OCI-LY1 (cell line): ENCODE results near the gene DNAJC30.

Experiments
- H2AFZ ChIP-seq: fragments of 200-600 bp; sonication (generic), shearing (Covaris generic); 2 replicates; pipeline ENCODE4 v1.6.0; 2014; ENCODE audit warnings: antibody characterized with exemption, mild to moderate bottlenecking, low read length
- H3F3A ChIP-seq: fragments of 200-600 bp; sonication (generic), shearing (Covaris generic); 2 replicates; pipeline ENCODE4 v1.6.0; 2014; ENCODE audit warnings: mild to moderate bottlenecking, antibody characterized with exemption, low read length, moderate library complexity; ENCODE audit not compliant: insufficient read depth
- H3K27ac ChIP-seq: fragments of 200-600 bp; sonication (generic); 2 replicates; pipeline ENCODE4 v1.5.1; 2014; ENCODE audit warnings: low read length, mixed run types, mild to moderate bottlenecking, low read depth; ENCODE audit not compliant: poor library complexity, severe bottlenecking
- H3K27me3 ChIP-seq: fragments of 200-600 bp; sonication (generic); 2 replicates; pipeline ENCODE4 v1.6.0; 2014; ENCODE audit warnings: antibody characterized with exemption, mild to moderate bottlenecking, low read length, moderate library complexity; ENCODE audit not compliant: insufficient read depth
- H3K36me3 ChIP-seq: fragments of 200-600 bp; sonication (generic); 2 replicates; pipeline ENCODE4 v1.6.1; 2014; ENCODE audit warnings: mild to moderate bottlenecking, antibody characterized with exemption, low read length, moderate library complexity, mixed read lengths; ENCODE audit not compliant: insufficient read depth
- H3K4me1 ChIP-seq: fragments of 200-600 bp; sonication (generic); 2 replicates; pipeline ENCODE4 v1.5.1; 2014; ENCODE audit warnings: mild to moderate bottlenecking, low read length, moderate library complexity; ENCODE audit not compliant: insufficient read depth, severe bottlenecking
- H3K4me2 ChIP-seq: fragments of 200-600 bp; sonication (generic), shearing (Covaris generic); 2 replicates; pipeline ENCODE4 v1.6.1; 2014; ENCODE audit warnings: low read length
- H3K4me3 ChIP-seq: fragments of 200-600 bp; sonication (generic); 2 replicates; pipeline ENCODE4 v1.5.1; 2014; ENCODE audit warnings: low read length, low read depth, mild to moderate bottlenecking, mixed read lengths; ENCODE audit not compliant: poor library complexity, severe bottlenecking
- H3K79me2 ChIP-seq: fragments of 200-600 bp; shearing (Covaris generic); 2 replicates; pipeline ENCODE4 v1.6.1; 2016; ENCODE audit warnings: mixed run types, low read length, mixed read lengths; ENCODE audit not compliant: insufficient read depth
- H3K9ac ChIP-seq: fragments of 200-600 bp; sonication (generic), shearing (Covaris generic); 2 replicates; pipeline ENCODE4 v1.6.1; 2014; ENCODE audit warnings: mild to moderate bottlenecking, low read length, mixed read lengths
- H3K9me2 ChIP-seq: fragments of 200-600 bp; sonication (generic), shearing (Covaris generic); 2 replicates; pipeline ENCODE4 v1.6.1; 2014; ENCODE audit warnings: low read depth, mild to moderate bottlenecking, low read length, mixed read lengths
- H3K9me3 ChIP-seq: fragments of 200-600 bp; shearing (Covaris generic); 2 replicates; pipeline ENCODE4 v1.6.1; 2014; ENCODE audit warnings: low read length, mixed read lengths
- H4K20me1 ChIP-seq: fragments of 200-600 bp; sonication (generic), shearing (Covaris generic); 2 replicates; pipeline ENCODE4 v1.6.0; 2016; ENCODE audit warnings: mild to moderate bottlenecking, low read length; ENCODE audit not compliant: insufficient read depth
- EZH2 ChIP-seq: fragments of 200-600 bp; sonication (generic), shearing (Covaris generic); IDR thresholded peaks from 2 replicates; pipeline ENCODE4 v1.8.0; 2017; ENCODE audit warnings: borderline replicate concordance, mixed run types, mild to moderate bottlenecking, antibody characterized with exemption, low read length, moderate library complexity, mixed read lengths
- TF ChIP-seq, protein P1 (sequence below): fragments of 200-600 bp; sonication (generic), shearing (Covaris generic); IDR thresholded peaks from 2 replicates; pipeline ENCODE4 v1.5.1; 2017; ENCODE audit warnings: mild to moderate bottlenecking, antibody characterized with exemption, low read length, moderate library complexity, mixed read lengths

The DNAJC30 gene

DNA sequence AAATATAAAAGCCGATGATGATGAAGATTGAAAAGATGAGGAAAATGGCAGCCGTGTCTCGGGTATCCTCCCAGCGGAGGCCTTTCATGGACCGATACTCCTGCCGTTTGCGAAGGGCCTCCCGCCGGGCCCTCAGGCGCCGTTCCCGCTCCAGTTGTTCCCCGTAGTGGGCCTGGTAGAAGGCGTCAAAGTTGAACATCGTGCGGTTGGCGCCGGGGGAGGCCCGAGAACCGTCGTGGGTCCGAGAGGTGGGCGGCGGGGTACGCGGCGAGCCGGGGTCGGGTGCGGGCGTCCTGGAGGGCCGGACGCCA is 553 bp downstream of the DNAJC30 start:
- Histone ChIP-seq H3K4me2 (peak overlapping the region; percentile 74), H3K27ac (no peak overlapping the region), H3K4me3 (peak overlapping the region; percentile 85), H3K36me3 (peaks cover 57% of the 10 kb centered on the region), H3F3A (no peaks in the 10 kb centered on the region), H2AFZ (no peak overlapping the region), H3K4me1 (peaks cover 36% of the 10 kb centered on the region), H3K27me3 (no peaks in the 10 kb centered on the region), H4K20me1 (no peaks in the 10 kb centered on the region), H3K9ac (peak overlapping the region; percentile 82), H3K9me2 (no peaks in the 10 kb centered on the region), H3K79me2 (peaks cover 33% of the 10 kb centered on the region), H3K9me3 (no peaks in the 10 kb centered on the region)
- TF ChIP-seq, protein P1, sequence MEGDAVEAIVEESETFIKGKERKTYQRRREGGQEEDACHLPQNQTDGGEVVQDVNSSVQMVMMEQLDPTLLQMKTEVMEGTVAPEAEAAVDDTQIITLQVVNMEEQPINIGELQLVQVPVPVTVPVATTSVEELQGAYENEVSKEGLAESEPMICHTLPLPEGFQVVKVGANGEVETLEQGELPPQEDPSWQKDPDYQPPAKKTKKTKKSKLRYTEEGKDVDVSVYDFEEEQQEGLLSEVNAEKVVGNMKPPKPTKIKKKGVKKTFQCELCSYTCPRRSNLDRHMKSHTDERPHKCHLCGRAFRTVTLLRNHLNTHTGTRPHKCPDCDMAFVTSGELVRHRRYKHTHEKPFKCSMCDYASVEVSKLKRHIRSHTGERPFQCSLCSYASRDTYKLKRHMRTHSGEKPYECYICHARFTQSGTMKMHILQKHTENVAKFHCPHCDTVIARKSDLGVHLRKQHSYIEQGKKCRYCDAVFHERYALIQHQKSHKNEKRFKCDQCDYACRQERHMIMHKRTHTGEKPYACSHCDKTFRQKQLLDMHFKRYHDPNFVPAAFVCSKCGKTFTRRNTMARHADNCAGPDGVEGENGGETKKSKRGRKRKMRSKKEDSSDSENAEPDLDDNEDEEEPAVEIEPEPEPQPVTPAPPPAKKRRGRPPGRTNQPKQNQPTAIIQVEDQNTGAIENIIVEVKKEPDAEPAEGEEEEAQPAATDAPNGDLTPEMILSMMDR: no peak
- TF ChIP-seq EZH2: no peak

DNA sequence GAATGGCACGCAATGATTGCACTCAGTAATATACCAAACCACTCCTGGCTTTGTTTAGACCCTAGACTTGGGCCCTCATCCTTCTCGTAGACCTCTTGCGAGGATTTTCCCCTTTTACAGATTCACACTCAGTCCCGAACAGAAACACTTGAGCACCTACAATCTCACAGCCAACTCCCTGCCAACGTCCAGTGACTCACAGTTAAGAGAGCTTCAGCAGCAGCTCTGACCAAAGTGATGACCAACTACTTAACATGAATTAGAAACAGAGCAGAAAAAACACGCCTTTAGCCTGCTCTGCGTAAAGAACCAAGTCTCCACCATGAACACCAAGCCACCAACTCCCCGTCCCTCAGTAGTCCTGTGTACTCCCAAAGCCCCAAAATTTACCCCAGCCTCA is 2.2 kb downstream of the DNAJC30 start:
- H3K9me2 ChIP-seq: no peaks in the 10 kb centered on the region
- H3K4me2 ChIP-seq: peak overlapping the region; percentile 74; the same call in 1 of the 2 replicates
- no peak overlapping the region for H2AFZ ChIP-seq
- no peak overlapping the region for H3K4me3 ChIP-seq
- no peaks in the 10 kb centered on the region for H3F3A ChIP-seq
- H3K9me3 ChIP-seq: no peaks in the 10 kb centered on the region
- no peaks in the 10 kb centered on the region for H3K27me3 ChIP-seq
- no peak overlapping the region for H3K27ac ChIP-seq
- H3K4me1 ChIP-seq: peaks cover 36% of the 10 kb centered on the region
- no peaks in the 10 kb centered on the region for H4K20me1 ChIP-seq
- TF ChIP-seq, protein P1: no peak
- TF ChIP-seq EZH2: no peak
- H3K9ac ChIP-seq: no peak overlapping the region
- H3K36me3 ChIP-seq: peaks cover 41% of the 10 kb centered on the region
- H3K79me2 ChIP-seq: peaks cover 27% of the 10 kb centered on the region

DNA sequence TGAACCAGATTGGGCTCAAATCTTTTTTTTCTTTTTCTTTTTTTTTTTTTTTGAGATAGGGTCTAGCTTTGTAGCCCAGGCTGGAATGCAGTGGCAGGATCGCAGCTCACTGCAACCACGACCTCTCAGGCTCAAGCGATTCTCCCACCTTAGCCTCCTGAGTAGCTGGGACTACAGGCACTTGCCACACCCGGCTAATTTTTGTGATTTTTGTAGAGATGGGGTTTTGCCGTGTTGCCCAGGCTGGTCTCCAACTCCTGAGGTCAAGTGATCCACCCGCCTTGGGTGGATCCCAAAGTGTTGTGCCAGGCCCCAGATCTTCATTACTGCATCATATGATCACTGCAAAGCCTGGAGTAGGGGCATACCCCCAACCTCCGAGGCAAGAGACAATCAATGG is 2.8 kb downstream of the DNAJC30 start:
- H3K9ac ChIP-seq: no peak overlapping the region
- no peaks in the 10 kb centered on the region for H3K9me3 ChIP-seq
- peaks cover 27% of the 10 kb centered on the region for H3K79me2 ChIP-seq
- no peak overlapping the region; the same call in 1 of the 2 replicates for H3K4me2 ChIP-seq
- TF ChIP-seq EZH2: no peak
- TF ChIP-seq, protein P1: no peak
- no peaks in the 10 kb centered on the region for H4K20me1 ChIP-seq
- H3K36me3 ChIP-seq: peaks cover 38% of the 10 kb centered on the region
- peaks cover 35% of the 10 kb centered on the region for H3K4me1 ChIP-seq
- H3K27ac ChIP-seq: no peak overlapping the region
- H3K27me3 ChIP-seq: no peaks in the 10 kb centered on the region
- no peaks in the 10 kb centered on the region for H3F3A ChIP-seq
- H2AFZ ChIP-seq: no peak overlapping the region
- H3K4me3 ChIP-seq: no peak overlapping the region
- H3K9me2 ChIP-seq: no peaks in the 10 kb centered on the region
